Measurements from ENCODE around the gene PPFIBP2. TPM values are rescaled to one million over a fixed set of nuclear protein-coding genes. Genes with fewer than 3 reads are reported as not detected.

The PPFIBP2 gene
- total RNA-seq, 1 donor from 2014 or later = 24.1 TPM

DNA sequence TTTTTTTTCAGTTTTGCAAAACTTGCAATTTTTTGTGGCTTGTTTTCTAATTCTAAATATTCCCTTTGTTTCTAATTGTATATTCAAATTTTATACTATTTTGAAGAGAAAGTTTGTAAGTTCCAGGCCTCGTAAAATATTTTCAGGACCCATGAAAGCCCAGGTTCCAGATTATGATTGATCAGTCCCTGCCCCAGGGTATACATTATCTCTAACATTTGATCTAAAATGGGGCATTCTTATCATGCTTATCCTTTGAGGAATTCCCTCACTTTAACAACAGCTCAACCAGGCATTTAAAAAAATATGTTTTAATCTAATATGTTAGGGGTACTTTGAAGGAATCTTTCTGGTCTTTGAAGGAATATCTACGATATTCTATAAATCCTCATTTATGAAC lies 133.1 kb downstream of the PPFIBP2 start:
- Histone ChIP-seq H3K9me3 (no peaks in the 10 kb centered on the region), H3K4me1 (no peaks in the 10 kb centered on the region), H3K36me3 (peaks cover 56% of the 10 kb centered on the region), H3K27me3 (ENCODE audit: low read depth) (no peaks in the 10 kb centered on the region), H3K4me3 (no peak overlapping the region), H3K27ac (no peak overlapping the region)
- TF ChIP-seq, protein P1, sequence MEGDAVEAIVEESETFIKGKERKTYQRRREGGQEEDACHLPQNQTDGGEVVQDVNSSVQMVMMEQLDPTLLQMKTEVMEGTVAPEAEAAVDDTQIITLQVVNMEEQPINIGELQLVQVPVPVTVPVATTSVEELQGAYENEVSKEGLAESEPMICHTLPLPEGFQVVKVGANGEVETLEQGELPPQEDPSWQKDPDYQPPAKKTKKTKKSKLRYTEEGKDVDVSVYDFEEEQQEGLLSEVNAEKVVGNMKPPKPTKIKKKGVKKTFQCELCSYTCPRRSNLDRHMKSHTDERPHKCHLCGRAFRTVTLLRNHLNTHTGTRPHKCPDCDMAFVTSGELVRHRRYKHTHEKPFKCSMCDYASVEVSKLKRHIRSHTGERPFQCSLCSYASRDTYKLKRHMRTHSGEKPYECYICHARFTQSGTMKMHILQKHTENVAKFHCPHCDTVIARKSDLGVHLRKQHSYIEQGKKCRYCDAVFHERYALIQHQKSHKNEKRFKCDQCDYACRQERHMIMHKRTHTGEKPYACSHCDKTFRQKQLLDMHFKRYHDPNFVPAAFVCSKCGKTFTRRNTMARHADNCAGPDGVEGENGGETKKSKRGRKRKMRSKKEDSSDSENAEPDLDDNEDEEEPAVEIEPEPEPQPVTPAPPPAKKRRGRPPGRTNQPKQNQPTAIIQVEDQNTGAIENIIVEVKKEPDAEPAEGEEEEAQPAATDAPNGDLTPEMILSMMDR (IDR thresholded peaks at IDR 0.05) = no peak
- intact Hi-C loops (cut with DNase I) = no loop called here
- ATAC-seq (no peak), DNase-seq (no peak)

DNA sequence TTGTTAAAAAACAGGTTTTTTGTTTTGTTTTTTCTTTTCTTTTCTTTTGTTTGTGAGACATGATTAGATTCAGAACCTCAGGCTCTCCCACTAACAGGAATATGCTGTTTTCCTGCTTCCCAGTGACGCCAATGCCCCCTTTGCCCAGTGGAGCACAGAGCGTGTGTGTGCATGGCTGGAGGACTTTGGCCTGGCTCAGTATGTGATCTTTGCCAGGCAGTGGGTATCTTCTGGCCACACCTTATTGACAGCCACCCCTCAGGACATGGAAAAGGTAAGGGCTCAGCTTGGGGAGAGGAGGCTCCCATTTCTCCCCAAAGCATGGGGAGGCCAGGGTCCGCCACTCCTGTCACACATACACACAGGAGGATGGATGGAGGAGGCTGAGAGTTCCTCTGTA lies 134.5 kb downstream of the PPFIBP2 start:
- H3K9me3 ChIP-seq = no peaks in the 10 kb centered on the region
- no peak overlapping the region for H3K4me3 ChIP-seq
- no peak overlapping the region for H3K27ac ChIP-seq
- TF ChIP-seq, protein P1 (IDR thresholded peaks at IDR 0.05) = no peak
- ATAC-seq (no peak), DNase-seq (no peak)
- intact Hi-C loops (cut with DNase I) = no loop called here
- no peaks in the 10 kb centered on the region for H3K27me3 ChIP-seq (ENCODE audit: low read depth)
- H3K4me1 ChIP-seq = no peaks in the 10 kb centered on the region
- peaks cover 56% of the 10 kb centered on the region for H3K36me3 ChIP-seq

DNA sequence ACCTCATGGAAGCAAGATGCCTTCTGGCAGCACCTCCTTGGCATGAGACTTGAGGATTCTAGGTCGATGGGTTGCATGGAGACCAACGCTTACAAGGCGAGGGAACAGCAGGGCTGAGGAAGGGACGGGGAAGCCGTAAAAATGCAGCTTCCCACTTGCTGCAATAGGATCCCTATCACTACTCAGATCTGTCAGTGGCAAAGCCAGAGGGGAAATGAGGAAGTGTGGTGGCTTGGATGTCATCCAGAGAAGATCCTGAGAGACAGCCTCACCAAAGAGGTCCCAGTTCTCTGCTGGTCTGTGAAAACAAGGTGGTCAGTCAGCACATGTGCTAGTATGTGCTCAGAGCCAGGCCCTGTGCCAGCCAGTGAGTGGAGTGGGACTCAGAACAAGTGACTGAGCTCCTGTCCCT lies 137.3 kb downstream of the PPFIBP2 start:
- ATAC-seq = peak in 1 of 2 donors; percentile 26
- H3K27me3 ChIP-seq (ENCODE audit: low read depth) = no peaks in the 10 kb centered on the region
- DNase-seq = no peak
- intact Hi-C loops (cut with DNase I) = no loop called here
- H3K9me3 ChIP-seq = no peaks in the 10 kb centered on the region
- TF ChIP-seq, protein P1 (IDR thresholded peaks at IDR 0.05) = no peak
- H3K4me1 ChIP-seq = no peaks in the 10 kb centered on the region
- H3K27ac ChIP-seq = no peak overlapping the region
- no peak overlapping the region for H3K4me3 ChIP-seq
- H3K36me3 ChIP-seq = peaks cover 73% of the 10 kb centered on the region

DNA sequence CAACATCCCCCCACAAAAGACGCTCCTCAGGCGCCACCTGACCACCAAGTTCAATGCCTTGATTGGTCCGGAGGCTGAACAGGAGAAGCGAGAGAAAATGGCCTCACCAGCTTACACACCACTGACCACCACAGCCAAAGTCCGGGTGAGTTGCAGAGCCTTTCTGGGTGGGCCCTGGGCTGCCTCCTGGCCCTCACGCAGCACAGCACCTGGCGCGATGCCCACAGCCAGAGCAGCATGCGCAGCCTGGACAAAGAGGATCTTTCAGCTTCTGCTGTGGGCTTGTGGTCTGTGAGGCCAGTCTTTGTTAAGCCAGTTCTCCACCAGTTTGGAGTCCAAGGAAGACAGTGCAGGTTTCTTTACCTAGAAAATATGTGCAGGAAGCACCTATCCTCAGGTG lies 137.9 kb downstream of the PPFIBP2 start:
- no peaks in the 10 kb centered on the region for H3K9me3 ChIP-seq
- intact Hi-C loops (cut with DNase I) = no loop called here
- ATAC-seq (no peak), DNase-seq (no peak)
- H3K27me3 ChIP-seq (ENCODE audit: low read depth) = no peaks in the 10 kb centered on the region
- H3K4me3 ChIP-seq = no peak overlapping the region
- H3K27ac ChIP-seq = no peak overlapping the region
- TF ChIP-seq, protein P1 (IDR thresholded peaks at IDR 0.05) = no peak
- H3K4me1 ChIP-seq = no peaks in the 10 kb centered on the region
- peaks cover 73% of the 10 kb centered on the region for H3K36me3 ChIP-seq

DNA sequence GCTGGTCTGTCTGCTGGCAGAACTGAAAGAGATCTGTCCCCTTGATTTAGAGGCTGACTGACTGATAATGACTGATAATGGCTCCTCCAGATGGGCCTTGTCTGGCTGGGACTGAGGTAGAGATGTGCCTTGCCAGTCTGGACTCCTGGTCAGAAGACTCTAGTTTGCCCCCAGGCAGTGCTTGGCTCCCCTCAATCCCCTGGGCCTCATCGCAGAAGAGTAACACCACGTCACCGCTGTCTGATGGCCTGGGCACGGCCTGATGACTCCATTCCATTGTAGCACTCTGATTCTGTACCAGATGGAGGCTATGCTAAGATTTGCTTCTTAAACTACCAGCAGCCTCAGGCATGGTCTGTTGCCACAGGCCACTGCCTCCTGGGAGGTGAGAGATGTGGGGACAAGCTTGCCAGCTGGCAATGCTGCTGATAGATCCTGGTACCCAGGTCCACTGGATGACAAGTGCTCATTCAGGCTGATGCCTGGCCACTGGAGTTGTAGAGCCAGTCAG lies 140.5 kb downstream of the PPFIBP2 start:
- no peaks in the 10 kb centered on the region for H3K9me3 ChIP-seq
- ATAC-seq = no peak
- peaks cover 62% of the 10 kb centered on the region for H3K36me3 ChIP-seq
- H3K27me3 ChIP-seq (ENCODE audit: low read depth) = no peaks in the 10 kb centered on the region
- H3K27ac ChIP-seq = no peak overlapping the region
- intact Hi-C loops (cut with DNase I) = no loop called here
- no peaks in the 10 kb centered on the region for H3K4me1 ChIP-seq
- no peak for DNase-seq
- TF ChIP-seq, protein P1 (IDR thresholded peaks at IDR 0.05) = no peak
- no peak overlapping the region for H3K4me3 ChIP-seq
